ENCODE data around the gene NSD2. TPM values are rescaled to one million over a fixed set of nuclear protein-coding genes. Genes with fewer than 3 reads are reported as not detected.
"Not testable (repeated sequence)": the region's sequence is repeated elsewhere in the genome, so short reads cannot be mapped to it uniquely, and the experiment has no call there.

The NSD2 gene
- total RNA-seq, 1 donor from 2014 or later = 65.1 TPM

- peak; percentile 24 for DNase-seq (ENCODE audit: low read depth, low spot score)
Measured at GRCh38 chr4:1899149-1900086, 28.2 kb downstream of the NSD2 start.

- no peak for DNase-seq (ENCODE audit: low read depth, low spot score)
Measured at GRCh38 chr4:1900087-1900433, 28.9 kb downstream of the NSD2 start.

GRCh38 chr4:1900624-1901023 lies 29.4 kb downstream of the NSD2 start:
- DNase-seq (ENCODE audit: low read depth, low spot score) = no peak

- no peak for DNase-seq (ENCODE audit: low read depth, low spot score)
Measured at GRCh38 chr4:1901127-1901526, 29.9 kb downstream of the NSD2 start.

GRCh38 chr4:1902243-1902642 lies 31.1 kb downstream of the NSD2 start:
- no peak for DNase-seq (ENCODE audit: low read depth, low spot score)

GRCh38 chr4:1903035-1903434 lies 31.8 kb downstream of the NSD2 start:
- no peak for DNase-seq (ENCODE audit: low read depth, low spot score)

GRCh38 chr4:1904042-1904441 lies 32.8 kb downstream of the NSD2 start:
- no peak for DNase-seq (ENCODE audit: low read depth, low spot score)

- DNase-seq (ENCODE audit: low read depth, low spot score) = no peak
Measured at GRCh38 chr4:1907848-1908525, 36.8 kb downstream of the NSD2 start.

- DNase-seq (ENCODE audit: low read depth, low spot score) = not testable (repeated sequence)
Measured at GRCh38 chr4:1909696-1910095, 38.5 kb downstream of the NSD2 start.

GRCh38 chr4:1910643-1911042 lies 39.5 kb downstream of the NSD2 start:
- DNase-seq (ENCODE audit: low read depth, low spot score) = peak; percentile 13

GRCh38 chr4:1911316-1911715 lies 40.1 kb downstream of the NSD2 start:
- DNase-seq (ENCODE audit: low read depth, low spot score) = not testable (repeated sequence)

GRCh38 chr4:1922821-1923220 lies 51.6 kb downstream of the NSD2 start:
- no peak for DNase-seq (ENCODE audit: low read depth, low spot score)

GRCh38 chr4:1927675-1928074 lies 56.5 kb downstream of the NSD2 start:
- DNase-seq (ENCODE audit: low read depth, low spot score) = no peak

GRCh38 chr4:1928356-1929239 lies 57.4 kb downstream of the NSD2 start:
- no peak for DNase-seq (ENCODE audit: low read depth, low spot score)

- no peak for DNase-seq (ENCODE audit: low read depth, low spot score)
Measured at GRCh38 chr4:1932736-1933135, 61.5 kb downstream of the NSD2 start.

- no peak for DNase-seq (ENCODE audit: low read depth, low spot score)
Measured at GRCh38 chr4:1933700-1934099, 62.5 kb downstream of the NSD2 start.

- DNase-seq (ENCODE audit: low read depth, low spot score) = no peak
Measured at GRCh38 chr4:1937550-1937949, 66.4 kb downstream of the NSD2 start.

GRCh38 chr4:1938027-1938426 lies 66.8 kb downstream of the NSD2 start:
- DNase-seq (ENCODE audit: low read depth, low spot score) = no peak

GRCh38 chr4:1939664-1940509 lies 68.7 kb downstream of the NSD2 start:
- DNase-seq (ENCODE audit: low read depth, low spot score) = peak; percentile 19

- no peak for DNase-seq (ENCODE audit: low read depth, low spot score)
Measured at GRCh38 chr4:1940566-1940965, 69.4 kb downstream of the NSD2 start.

- DNase-seq (ENCODE audit: low read depth, low spot score) = no peak
Measured at GRCh38 chr4:1943928-1944327, 72.7 kb downstream of the NSD2 start.
